ENCODE results near the gene TMEM47.

DNA sequence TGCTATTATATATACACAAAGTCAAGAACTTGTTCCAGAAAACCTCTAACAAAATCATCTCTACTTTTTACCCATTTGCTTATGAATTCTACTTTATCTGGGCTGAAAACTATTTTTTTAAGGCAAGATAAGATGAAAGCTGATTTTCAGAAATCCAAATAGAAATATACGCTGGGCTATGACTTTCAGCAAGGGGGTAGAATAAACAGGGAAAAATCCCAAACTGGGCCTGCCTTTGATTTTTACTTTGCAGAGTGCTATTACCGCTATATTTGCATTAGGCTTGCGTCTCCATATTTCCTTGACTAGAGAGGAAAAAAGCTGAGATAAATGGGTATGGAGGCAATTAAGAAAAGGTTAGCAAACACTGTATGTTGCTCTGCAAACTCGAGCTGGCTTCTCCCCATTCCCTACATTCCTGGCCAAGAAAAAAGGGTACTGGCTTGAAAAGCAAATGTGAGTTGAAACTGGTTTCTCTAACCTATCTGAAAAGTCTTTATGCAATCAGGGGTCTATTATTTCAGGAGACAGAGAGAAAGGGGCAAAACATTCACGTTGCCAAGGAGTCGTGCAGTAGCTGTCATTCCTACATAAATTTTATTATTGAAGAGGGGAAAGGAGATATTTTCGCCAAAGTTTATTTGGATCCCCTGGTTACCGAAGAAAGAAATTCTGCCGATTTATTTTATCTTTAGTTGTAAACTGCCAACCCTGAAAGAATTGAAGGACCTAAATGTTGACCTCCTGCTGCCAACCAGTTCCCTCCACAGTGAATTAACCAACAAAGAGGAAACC lies 2.2 kb downstream of the TMEM47 start:
- TF ChIP-seq ELF4 (CRISPR knock-in tag; IDR thresholded peaks at IDR 0.05; ENCODE audit: low read depth) (no peak), IRF2 (CRISPR knock-in tag; IDR thresholded peaks at IDR 0.05; ENCODE audit: borderline replicate concordance, low read depth) (no peak), ATF1 (CRISPR knock-in tag; IDR thresholded peaks at IDR 0.05) (no peak), NFYB (CRISPR knock-in tag; conservative IDR thresholded peaks at IDR 0.05; ENCODE audit: low read depth) (no peak)
- TF ChIP-seq, protein P1, sequence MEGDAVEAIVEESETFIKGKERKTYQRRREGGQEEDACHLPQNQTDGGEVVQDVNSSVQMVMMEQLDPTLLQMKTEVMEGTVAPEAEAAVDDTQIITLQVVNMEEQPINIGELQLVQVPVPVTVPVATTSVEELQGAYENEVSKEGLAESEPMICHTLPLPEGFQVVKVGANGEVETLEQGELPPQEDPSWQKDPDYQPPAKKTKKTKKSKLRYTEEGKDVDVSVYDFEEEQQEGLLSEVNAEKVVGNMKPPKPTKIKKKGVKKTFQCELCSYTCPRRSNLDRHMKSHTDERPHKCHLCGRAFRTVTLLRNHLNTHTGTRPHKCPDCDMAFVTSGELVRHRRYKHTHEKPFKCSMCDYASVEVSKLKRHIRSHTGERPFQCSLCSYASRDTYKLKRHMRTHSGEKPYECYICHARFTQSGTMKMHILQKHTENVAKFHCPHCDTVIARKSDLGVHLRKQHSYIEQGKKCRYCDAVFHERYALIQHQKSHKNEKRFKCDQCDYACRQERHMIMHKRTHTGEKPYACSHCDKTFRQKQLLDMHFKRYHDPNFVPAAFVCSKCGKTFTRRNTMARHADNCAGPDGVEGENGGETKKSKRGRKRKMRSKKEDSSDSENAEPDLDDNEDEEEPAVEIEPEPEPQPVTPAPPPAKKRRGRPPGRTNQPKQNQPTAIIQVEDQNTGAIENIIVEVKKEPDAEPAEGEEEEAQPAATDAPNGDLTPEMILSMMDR (IDR thresholded peaks at IDR 0.05): no peak
- TF ChIP-seq, protein P2, sequence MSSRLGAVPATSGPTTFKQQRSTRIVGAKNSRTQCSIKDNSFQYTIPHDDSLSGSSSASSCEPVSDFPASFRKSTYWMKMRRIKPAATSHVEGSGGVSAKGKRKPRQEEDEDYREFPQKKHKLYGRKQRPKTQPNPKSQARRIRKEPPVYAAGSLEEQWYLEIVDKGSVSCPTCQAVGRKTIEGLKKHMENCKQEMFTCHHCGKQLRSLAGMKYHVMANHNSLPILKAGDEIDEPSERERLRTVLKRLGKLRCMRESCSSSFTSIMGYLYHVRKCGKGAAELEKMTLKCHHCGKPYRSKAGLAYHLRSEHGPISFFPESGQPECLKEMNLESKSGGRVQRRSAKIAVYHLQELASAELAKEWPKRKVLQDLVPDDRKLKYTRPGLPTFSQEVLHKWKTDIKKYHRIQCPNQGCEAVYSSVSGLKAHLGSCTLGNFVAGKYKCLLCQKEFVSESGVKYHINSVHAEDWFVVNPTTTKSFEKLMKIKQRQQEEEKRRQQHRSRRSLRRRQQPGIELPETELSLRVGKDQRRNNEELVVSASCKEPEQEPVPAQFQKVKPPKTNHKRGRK (CRISPR knock-in tag; IDR thresholded peaks at IDR 0.05; ENCODE audit: borderline replicate concordance): no peak

Data from WTC11 (cell line).